Hepatocyte (in vitro differentiated cells): ENCODE measurements around the gene SPAM1. TPM values are rescaled to one million over a fixed set of nuclear protein-coding genes. Genes with fewer than 3 reads are reported as not detected.

Experiments
- DNase-seq: peaks from one replicate; pipeline ENCODE4 v3.0.0-alpha.2; 2016; ENCODE audit warnings: low spot score
- H2AFZ ChIP-seq: fragments of 200-600 bp; sonication (generic); 2 replicates; pipeline ENCODE4 v1.6.0; 2016; ENCODE audit warnings: antibody characterized with exemption, mild to moderate bottlenecking
- H3K27ac ChIP-seq: fragments of 200-600 bp; sonication (generic); 2 replicates; pipeline ENCODE4 v1.5.1; 2016; ENCODE audit warnings: mild to moderate bottlenecking
- H3K27me3 ChIP-seq: fragments of 200-600 bp; sonication (generic); 2 replicates; pipeline ENCODE4 v1.6.1; 2016
- H3K36me3 ChIP-seq: fragments of 200-600 bp; sonication (generic); replicated peaks from 2 replicates; pipeline ENCODE4 v1.5.1; 2016; ENCODE audit warnings: low read depth; ENCODE audit not compliant: insufficient read depth
- H3K4me1 ChIP-seq: fragments of 200-600 bp; sonication (generic); 2 replicates; pipeline ENCODE4 v1.5.1; 2016; ENCODE audit warnings: mild to moderate bottlenecking, moderate library complexity; ENCODE audit not compliant: insufficient read depth
- H3K4me2 ChIP-seq: fragments of 200-600 bp; sonication (generic); 2 replicates; pipeline ENCODE4 v1.6.0; 2016
- H3K4me3 ChIP-seq: fragments of 200-600 bp; sonication (generic); 2 replicates; pipeline ENCODE4 v1.5.1; 2016; ENCODE audit warnings: mild to moderate bottlenecking
- H3K79me2 ChIP-seq: fragments of 200-600 bp; sonication (generic); 2 replicates; pipeline ENCODE4 v1.6.0; 2017; ENCODE audit warnings: mild to moderate bottlenecking
- H3K9me2 ChIP-seq: fragments of 200-600 bp; sonication (generic); replicated peaks from 2 replicates; pipeline ENCODE4 v1.6.0; 2017; ENCODE audit warnings: mild to moderate bottlenecking; ENCODE audit not compliant: insufficient read depth
- H3K9me3 ChIP-seq: fragments of 200-600 bp; sonication (generic); 2 replicates; pipeline ENCODE4 v1.5.1; 2016; ENCODE audit warnings: low read depth, mild to moderate bottlenecking
- H4K20me1 ChIP-seq: fragments of 200-600 bp; sonication (generic); 2 replicates; pipeline ENCODE4 v1.6.0; 2016; ENCODE audit warnings: mild to moderate bottlenecking; ENCODE audit not compliant: insufficient read depth, poor library complexity, severe bottlenecking
- EZH2 ChIP-seq: fragments of 200-600 bp; sonication (generic); IDR thresholded peaks from 2 replicates; pipeline ENCODE4 v1.6.1; 2016; ENCODE audit warnings: antibody characterized with exemption, mild to moderate bottlenecking, borderline replicate concordance
- EZH2phosphoT487 ChIP-seq: fragments of 200-600 bp; sonication (generic); IDR thresholded peaks from one replicate; pipeline ENCODE4 v1.6.1; 2018; ENCODE audit warnings: antibody characterized with exemption, mild to moderate bottlenecking, low read depth, moderate library complexity; ENCODE audit not compliant: unreplicated experiment, severe bottlenecking
- WGBS: methylation state at CpG from one replicate; pipeline ENCODE4 v1.1.6; 2016; ENCODE audit warnings: low lambda C conversion rate; ENCODE audit errors: missing lambda C conversion rate; 5-methylcytosine and 5-hydroxymethylcytosine counted together
- polyA plus RNA-seq: library from polyadenylated mRNA; unstranded; fragments of >200 nt; fragmentation: Nextera tagmentation; extraction: Ambion mirVana; gene quantifications from 2 replicates; pipeline ENCODE4 v1.2.1, GENCODE V29; 2016
- total RNA-seq: library from RNA; depleted of rRNA; stranded (reverse); fragments of >200 nt; gene quantifications from 2 replicates; pipeline ENCODE4 v1.2.3, GENCODE V29; 2014
- TF ChIP-seq, protein P1 (sequence below): fragments of 200-600 bp; sonication (generic); IDR thresholded peaks from 2 replicates; pipeline ENCODE4 v1.5.1; 2016; ENCODE audit warnings: antibody characterized with exemption, mild to moderate bottlenecking; ENCODE audit not compliant: poor library complexity

Gene SPAM1
- total and polyA plus RNA-seq, 2 experiments from 2014 or later = not detected

DNA sequence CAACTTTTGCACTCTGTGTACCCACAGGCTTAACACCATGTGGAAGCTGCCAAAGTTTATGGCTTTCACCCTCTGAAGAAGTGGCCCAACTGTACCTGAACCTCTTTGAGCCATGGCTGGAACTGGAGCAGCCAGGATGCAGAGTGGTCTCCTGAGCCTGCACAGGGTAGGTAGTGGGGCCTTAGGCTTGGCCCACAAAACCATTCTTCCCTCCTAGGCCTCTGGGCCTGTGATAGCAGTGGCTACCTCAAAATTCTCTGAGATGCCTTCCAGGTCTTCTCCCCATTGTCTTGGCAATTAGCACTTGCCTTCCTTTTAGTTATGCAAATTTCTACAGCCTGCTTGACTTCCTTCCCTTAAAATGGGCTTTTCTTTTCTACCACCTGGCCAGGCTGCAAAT is 19.3 kb upstream of the SPAM1 start:
- H4K20me1 ChIP-seq = no peaks in the 10 kb centered on the region
- H3K27ac ChIP-seq = no peak overlapping the region
- H3K27me3 ChIP-seq = no peaks in the 10 kb centered on the region
- H3K4me2 ChIP-seq = no peak overlapping the region
- no peak for DNase-seq
- TF ChIP-seq EZH2phosphoT487 (no peak), EZH2 (no peak)
- TF ChIP-seq, protein P1, sequence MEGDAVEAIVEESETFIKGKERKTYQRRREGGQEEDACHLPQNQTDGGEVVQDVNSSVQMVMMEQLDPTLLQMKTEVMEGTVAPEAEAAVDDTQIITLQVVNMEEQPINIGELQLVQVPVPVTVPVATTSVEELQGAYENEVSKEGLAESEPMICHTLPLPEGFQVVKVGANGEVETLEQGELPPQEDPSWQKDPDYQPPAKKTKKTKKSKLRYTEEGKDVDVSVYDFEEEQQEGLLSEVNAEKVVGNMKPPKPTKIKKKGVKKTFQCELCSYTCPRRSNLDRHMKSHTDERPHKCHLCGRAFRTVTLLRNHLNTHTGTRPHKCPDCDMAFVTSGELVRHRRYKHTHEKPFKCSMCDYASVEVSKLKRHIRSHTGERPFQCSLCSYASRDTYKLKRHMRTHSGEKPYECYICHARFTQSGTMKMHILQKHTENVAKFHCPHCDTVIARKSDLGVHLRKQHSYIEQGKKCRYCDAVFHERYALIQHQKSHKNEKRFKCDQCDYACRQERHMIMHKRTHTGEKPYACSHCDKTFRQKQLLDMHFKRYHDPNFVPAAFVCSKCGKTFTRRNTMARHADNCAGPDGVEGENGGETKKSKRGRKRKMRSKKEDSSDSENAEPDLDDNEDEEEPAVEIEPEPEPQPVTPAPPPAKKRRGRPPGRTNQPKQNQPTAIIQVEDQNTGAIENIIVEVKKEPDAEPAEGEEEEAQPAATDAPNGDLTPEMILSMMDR = no peak
- no peaks in the 10 kb centered on the region for H3K36me3 ChIP-seq
- no peak overlapping the region for H3K4me3 ChIP-seq
- no peaks in the 10 kb centered on the region for H3K9me3 ChIP-seq
- H3K4me1 ChIP-seq = no peaks in the 10 kb centered on the region
- H3K79me2 ChIP-seq = no peaks in the 10 kb centered on the region
- no peak overlapping the region for H2AFZ ChIP-seq
- no peaks in the 10 kb centered on the region for H3K9me2 ChIP-seq

DNA sequence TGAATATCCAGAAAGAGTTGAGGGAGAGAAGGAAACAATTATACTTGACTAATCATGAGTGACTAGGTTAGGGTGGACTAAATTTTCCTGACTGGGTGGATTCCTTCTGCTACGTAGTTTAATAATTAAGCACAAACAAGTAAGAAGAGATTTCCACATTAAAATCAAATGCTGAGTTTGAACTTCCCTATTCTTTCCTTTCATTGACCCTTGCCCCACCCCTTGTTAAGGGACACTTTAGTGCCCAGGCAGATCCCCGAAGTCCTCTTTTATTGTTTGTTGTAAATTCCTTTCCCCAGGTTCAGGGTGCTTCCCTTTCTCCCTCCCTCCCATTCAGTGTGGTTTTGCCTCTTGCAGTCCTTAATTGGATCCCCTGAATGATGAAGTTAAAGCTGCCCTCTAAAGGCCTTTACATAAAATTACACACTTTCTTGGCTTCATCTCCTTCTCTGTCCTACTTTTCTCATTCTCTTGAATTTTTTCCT is 8.8 kb upstream of the SPAM1 start:
- no peaks in the 10 kb centered on the region for H3K79me2 ChIP-seq
- H3K36me3 ChIP-seq = no peaks in the 10 kb centered on the region
- TF ChIP-seq EZH2phosphoT487 = no peak
- TF ChIP-seq, protein P1 = peak; percentile 32
- no peak for TF ChIP-seq EZH2
- no peaks in the 10 kb centered on the region for H3K9me2 ChIP-seq
- peak overlapping the region; percentile 16 for H2AFZ ChIP-seq
- no peak overlapping the region for H3K4me3 ChIP-seq
- DNase-seq = peak; percentile 57
- no peak overlapping the region for H3K4me2 ChIP-seq
- no peaks in the 10 kb centered on the region for H3K9me3 ChIP-seq
- no peaks in the 10 kb centered on the region for H3K27me3 ChIP-seq
- H3K4me1 ChIP-seq = no peaks in the 10 kb centered on the region
- no peaks in the 10 kb centered on the region for H4K20me1 ChIP-seq
- H3K27ac ChIP-seq = peak overlapping the region; percentile 49
- 17% methylated on average over 2 of the region's 2 CpGs for WGBS

DNA sequence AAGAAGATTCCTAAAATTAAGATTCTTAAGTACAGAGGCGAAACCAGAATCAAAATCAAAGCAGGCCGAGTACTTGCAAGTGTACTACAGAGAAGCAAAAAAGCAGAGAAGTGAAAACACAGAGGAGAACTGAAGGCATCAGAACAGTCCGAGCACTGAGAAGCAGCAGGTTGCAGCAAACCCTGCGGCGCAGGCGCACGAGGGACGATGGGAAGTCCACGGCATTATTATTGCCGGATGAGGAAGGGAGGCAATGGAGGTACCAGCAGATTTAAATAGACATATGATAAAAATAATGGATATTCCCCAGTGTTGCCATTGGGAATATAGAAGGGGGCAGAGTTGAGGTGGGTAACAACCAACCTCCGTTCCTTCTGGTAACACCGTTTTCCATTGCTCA is 7.2 kb upstream of the SPAM1 start:
- Histone ChIP-seq H3K4me1 (no peaks in the 10 kb centered on the region), H2AFZ (no peak overlapping the region), H3K4me3 (no peak overlapping the region), H3K4me2 (no peak overlapping the region), H3K9me2 (no peaks in the 10 kb centered on the region), H4K20me1 (no peaks in the 10 kb centered on the region), H3K9me3 (no peaks in the 10 kb centered on the region), H3K79me2 (no peaks in the 10 kb centered on the region), H3K27ac (no peak overlapping the region), H3K36me3 (no peaks in the 10 kb centered on the region), H3K27me3 (no peaks in the 10 kb centered on the region)
- 97% methylated on average over 12 of the region's 12 CpGs for WGBS
- TF ChIP-seq EZH2phosphoT487 (no peak), EZH2 (no peak)
- TF ChIP-seq, protein P1 = no peak
- DNase-seq = no peak

DNA sequence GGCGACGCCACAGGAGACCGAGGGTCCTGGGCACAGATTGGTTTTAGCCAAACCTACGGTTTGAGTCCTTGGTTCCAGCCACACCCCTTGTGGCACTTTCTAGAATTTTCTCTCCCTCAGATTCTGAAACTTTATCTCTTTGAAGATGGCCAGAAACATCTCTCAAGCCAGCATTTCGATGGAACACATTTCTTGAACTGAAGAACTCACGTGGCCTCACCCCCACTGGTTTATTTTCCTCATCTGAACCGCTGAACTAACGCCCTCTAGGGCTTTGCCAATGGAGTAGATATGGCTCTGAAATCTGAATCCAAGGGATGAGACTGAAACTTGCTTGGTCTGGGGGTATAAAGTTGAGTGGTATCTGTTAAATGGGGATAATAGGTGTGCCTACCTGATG is 6.7 kb upstream of the SPAM1 start:
- H2AFZ ChIP-seq = no peak overlapping the region
- TF ChIP-seq EZH2 (no peak), EZH2phosphoT487 (no peak)
- TF ChIP-seq, protein P1 = no peak
- H3K9me2 ChIP-seq = no peaks in the 10 kb centered on the region
- no peaks in the 10 kb centered on the region for H3K4me1 ChIP-seq
- H4K20me1 ChIP-seq = no peaks in the 10 kb centered on the region
- no peak overlapping the region for H3K4me3 ChIP-seq
- no peak overlapping the region for H3K4me2 ChIP-seq
- H3K9me3 ChIP-seq = no peaks in the 10 kb centered on the region
- H3K27me3 ChIP-seq = no peaks in the 10 kb centered on the region
- no peak for DNase-seq
- no peaks in the 10 kb centered on the region for H3K79me2 ChIP-seq
- no peaks in the 10 kb centered on the region for H3K36me3 ChIP-seq
- no peak overlapping the region for H3K27ac ChIP-seq
- WGBS = 97% methylated on average over 8 of the region's 8 CpGs
